GM12878 (cell line): ENCODE data around the gene ZNF710.

Experiments
- CTCF ChIP-seq, 3 experiments: IDR thresholded peaks in 2 of 3; conservative IDR thresholded peaks in 1 of 3; 2 replicates each; pipeline ENCODE4 v1.5.1; 2011; ENCODE audit warnings: low read depth in 3 of 3, low read length in 3 of 3, mild to moderate bottlenecking in 3 of 3, control low read depth in 2 of 3, moderate library complexity in 2 of 3, inconsistent platforms in 1 of 3, mixed read lengths in 1 of 3; ENCODE audit not compliant: control insufficient read depth in 2 of 3, insufficient read depth in 1 of 3; ENCODE audit errors: extremely low read depth in 1 of 3
- EP300 ChIP-seq, 2 experiments: fragments of 150-350 bp in 1 of 2; IDR thresholded peaks; 2 replicates each; pipeline ENCODE4 v1.6.1; 2011 to 2012; ENCODE audit warnings: low read depth in 2 of 2, low read length in 2 of 2, borderline replicate concordance in 1 of 2, improper control_type of control experiment in 1 of 2, inconsistent platforms in 1 of 2; ENCODE audit not compliant: control insufficient read depth in 1 of 2
- GABPA ChIP-seq: IDR thresholded peaks from 2 replicates; pipeline ENCODE4 v1.6.1; 2014; ENCODE audit warnings: antibody characterized with exemption, low read depth, mild to moderate bottlenecking, inconsistent platforms
- MEF2A ChIP-seq: IDR thresholded peaks from 2 replicates; pipeline ENCODE4 v1.6.1; 2011; ENCODE audit warnings: low read depth, mild to moderate bottlenecking, low read length, moderate library complexity; ENCODE audit not compliant: insufficient read depth
- POLR2A ChIP-seq: IDR thresholded peaks from 2 replicates; pipeline ENCODE4 v1.6.1; 2011; ENCODE audit warnings: low read depth, mild to moderate bottlenecking, low read length
- RFX5 ChIP-seq: IDR thresholded peaks from 2 replicates; pipeline ENCODE4 v1.6.1; 2011; ENCODE audit warnings: low read depth, low read length, improper control_type of control experiment

GRCh38 chr15:90099868-90100831 lies 99.0 kb downstream of the ZNF710 start:
- no peak for TF ChIP-seq RFX5
- TF ChIP-seq POLR2A: no peak
- no peak for TF ChIP-seq GABPA
- no peak for TF ChIP-seq CTCF (IDR thresholded peaks at IDR 0.05 in 2 of 3, conservative IDR thresholded peaks at IDR 0.05 in 1 of 3; ENCODE audit: control insufficient read depth in 2 of 3, extremely low read depth in 1 of 3, insufficient read depth in 1 of 3, low read depth in 3 of 3, low read length in 3 of 3)
- TF ChIP-seq EP300 (IDR thresholded peaks at IDR 0.05; ENCODE audit: borderline replicate concordance in 1 of 2, control insufficient read depth in 1 of 2, low read depth in 2 of 2, low read length in 2 of 2): 0 out of 4 replicates have a peak, but pooled peaks of 1 of the 2 experiments have one; percentile 23
- TF ChIP-seq MEF2A: no peak
